Measurements from ENCODE around the gene OR2L2. TPM values are rescaled to one million over a fixed set of nuclear protein-coding genes. Genes with fewer than 3 reads are reported as not detected.
A peak's percentile ranks its signal among the peaks of the same experiment; 100 is the strongest.

OR2L2 gene
- total and polyA plus RNA-seq, 9 of the 15 experiments (the other 6 are each of a cell fraction or from before 2014, with no cell fraction given) = 0.04 to 0.07 (median 0.05) TPM; not detected in 6

DNA sequence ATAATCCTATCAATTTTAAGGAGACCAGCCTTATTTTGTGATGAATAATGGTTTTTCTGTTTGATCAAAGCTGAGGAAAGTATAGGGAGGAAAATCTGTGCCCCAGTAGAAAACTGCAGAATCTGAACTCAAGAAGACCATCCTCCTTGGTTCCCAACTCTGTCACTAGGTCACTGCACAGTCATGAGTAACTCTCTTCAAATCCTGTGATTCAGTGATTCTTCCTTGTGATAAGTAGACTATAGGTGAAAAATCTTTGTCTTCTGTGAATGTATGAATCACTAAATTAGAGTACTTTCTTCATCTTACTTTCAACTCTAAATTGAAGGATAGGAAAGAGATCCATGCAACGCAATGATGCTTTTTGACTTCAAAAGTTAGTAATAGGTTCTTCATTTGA lies 29.7 kb upstream of the OR2L2 start (continued):
- TF ChIP-seq XRCC5 (IDR thresholded peaks at IDR 0.05; ENCODE audit: low read depth, low read length) = no peak
- TF ChIP-seq ZNF445 (CRISPR knock-in tag; IDR thresholded peaks at IDR 0.05; ENCODE audit: low read depth) = no peak

- H3K9ac ChIP-seq (ENCODE audit: insufficient read depth in 1 of 2, low read depth in 2 of 2, low read length in 2 of 2) = no peak overlapping the region
- H3K9me1 ChIP-seq (ENCODE audit: control insufficient read depth, insufficient read depth, low read length) = no peaks in the 10 kb centered on the region
- ATAC-seq = no peak
- no peak overlapping the region for H3K4me2 ChIP-seq (ENCODE audit: insufficient read depth, low read length)
- H3K4me1 ChIP-seq (replicated peaks in 1 of 2; ENCODE audit: control insufficient read depth in 2 of 2, insufficient read depth in 2 of 2, low read length in 2 of 2) = no peaks in the 10 kb centered on the region
- no peaks in the 10 kb centered on the region for H3K36me3 ChIP-seq (ENCODE audit: control insufficient read depth, insufficient read depth, low read length)
- H3K27ac ChIP-seq (ENCODE audit: extremely low read depth, low read depth, low read length) = no peak overlapping the region
- in situ Hi-C loops (cut with MboI) (no loop called here), intact Hi-C loops (cut with micrococcal nuclease) (no loop called here)
- peaks cover 3% of the 10 kb centered on the region for H3K9me3 ChIP-seq (replicated peaks; ENCODE audit: control insufficient read depth, insufficient read depth, low read depth, low read length)
- H3K4me3 ChIP-seq = no peak overlapping the region
- no peak overlapping the region for H2AFZ ChIP-seq (ENCODE audit: low read depth, low read length)
- WGBS (ENCODE audit: insufficient coverage, low coverage, missing lambda C conversion rate) = 0% methylated on average over 1 of the region's 1 CpG
- no peaks in the 10 kb centered on the region for H4K20me1 ChIP-seq (replicated peaks; ENCODE audit: control insufficient read depth, insufficient read depth, low read length)
- H3K27me3 ChIP-seq (ENCODE audit: control insufficient read depth in 2 of 2, insufficient read depth in 2 of 2, low read length in 2 of 2) = no peaks in the 10 kb centered on the region
- CTCF ChIA-PET (ENCODE audit: low intra/inter-chr PET ratio) = no interaction called here
- no peaks in the 10 kb centered on the region for H3K79me2 ChIP-seq (ENCODE audit: control insufficient read depth, insufficient read depth, low read length)
- POLR2A ChIA-PET = no interaction called here
- no peak for DNase-seq (ENCODE audit: extremely low read depth in 1 of 4, low spot score in 3 of 4)
- no peak for FAIRE-seq
- no TSS peak for BruUV-seq (replicated peaks)
- no peak for TF ChIP-seq GTF2B (IDR thresholded peaks at IDR 0.05; ENCODE audit: extremely low read depth, insufficient read length)
- TF ChIP-seq MEIS2 (IDR thresholded peaks at IDR 0.05; ENCODE audit: partially characterized antibody) = no peak
- peak; percentile 98 for TF ChIP-seq C11orf30 (IDR thresholded peaks at IDR 0.05; ENCODE audit: low read depth)
- TF ChIP-seq, protein P1, sequence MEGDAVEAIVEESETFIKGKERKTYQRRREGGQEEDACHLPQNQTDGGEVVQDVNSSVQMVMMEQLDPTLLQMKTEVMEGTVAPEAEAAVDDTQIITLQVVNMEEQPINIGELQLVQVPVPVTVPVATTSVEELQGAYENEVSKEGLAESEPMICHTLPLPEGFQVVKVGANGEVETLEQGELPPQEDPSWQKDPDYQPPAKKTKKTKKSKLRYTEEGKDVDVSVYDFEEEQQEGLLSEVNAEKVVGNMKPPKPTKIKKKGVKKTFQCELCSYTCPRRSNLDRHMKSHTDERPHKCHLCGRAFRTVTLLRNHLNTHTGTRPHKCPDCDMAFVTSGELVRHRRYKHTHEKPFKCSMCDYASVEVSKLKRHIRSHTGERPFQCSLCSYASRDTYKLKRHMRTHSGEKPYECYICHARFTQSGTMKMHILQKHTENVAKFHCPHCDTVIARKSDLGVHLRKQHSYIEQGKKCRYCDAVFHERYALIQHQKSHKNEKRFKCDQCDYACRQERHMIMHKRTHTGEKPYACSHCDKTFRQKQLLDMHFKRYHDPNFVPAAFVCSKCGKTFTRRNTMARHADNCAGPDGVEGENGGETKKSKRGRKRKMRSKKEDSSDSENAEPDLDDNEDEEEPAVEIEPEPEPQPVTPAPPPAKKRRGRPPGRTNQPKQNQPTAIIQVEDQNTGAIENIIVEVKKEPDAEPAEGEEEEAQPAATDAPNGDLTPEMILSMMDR (IDR thresholded peaks at IDR 0.05 in 2 of 3, conservative IDR thresholded peaks at IDR 0.05 in 1 of 3; ENCODE audit: insufficient read depth in 2 of 3, low read depth in 1 of 3, low read length in 3 of 3) = no peak
- peak; percentile 100 for TF ChIP-seq MAFF (IDR thresholded peaks at IDR 0.05; ENCODE audit: low read length)
- peak; percentile 99 for TF ChIP-seq MAFG (tag; conservative IDR thresholded peaks at IDR 0.05)
- TF ChIP-seq MAFK (IDR thresholded peaks at IDR 0.05; ENCODE audit: low read length) = peak; percentile 100
- TF ChIP-seq BACH1 (tag; IDR thresholded peaks at IDR 0.05) = peak; percentile 44; the same call in 1 of the 2 replicates
- TF ChIP-seq ZNF316 (IDR thresholded peaks at IDR 0.05) = peak; percentile 99
- no peak for TF ChIP-seq SMC3 (conservative IDR thresholded peaks at IDR 0.05; ENCODE audit: insufficient read depth, low read depth, low read length)
- TF ChIP-seq SMARCC2 (IDR thresholded peaks at IDR 0.05; ENCODE audit: low read depth) = no peak
- TF ChIP-seq ZBTB1 (CRISPR knock-in tag; IDR thresholded peaks at IDR 0.05; ENCODE audit: borderline replicate concordance, low read depth) = no peak
- no peak for TF ChIP-seq U2AF2 (optimal IDR thresholded peaks at IDR 0.05; ENCODE audit: low read depth, low read length)
- no peak for TF ChIP-seq HNRNPH1 (optimal IDR thresholded peaks at IDR 0.05; ENCODE audit: low read depth, low read length)
- TF ChIP-seq, protein P2, sequence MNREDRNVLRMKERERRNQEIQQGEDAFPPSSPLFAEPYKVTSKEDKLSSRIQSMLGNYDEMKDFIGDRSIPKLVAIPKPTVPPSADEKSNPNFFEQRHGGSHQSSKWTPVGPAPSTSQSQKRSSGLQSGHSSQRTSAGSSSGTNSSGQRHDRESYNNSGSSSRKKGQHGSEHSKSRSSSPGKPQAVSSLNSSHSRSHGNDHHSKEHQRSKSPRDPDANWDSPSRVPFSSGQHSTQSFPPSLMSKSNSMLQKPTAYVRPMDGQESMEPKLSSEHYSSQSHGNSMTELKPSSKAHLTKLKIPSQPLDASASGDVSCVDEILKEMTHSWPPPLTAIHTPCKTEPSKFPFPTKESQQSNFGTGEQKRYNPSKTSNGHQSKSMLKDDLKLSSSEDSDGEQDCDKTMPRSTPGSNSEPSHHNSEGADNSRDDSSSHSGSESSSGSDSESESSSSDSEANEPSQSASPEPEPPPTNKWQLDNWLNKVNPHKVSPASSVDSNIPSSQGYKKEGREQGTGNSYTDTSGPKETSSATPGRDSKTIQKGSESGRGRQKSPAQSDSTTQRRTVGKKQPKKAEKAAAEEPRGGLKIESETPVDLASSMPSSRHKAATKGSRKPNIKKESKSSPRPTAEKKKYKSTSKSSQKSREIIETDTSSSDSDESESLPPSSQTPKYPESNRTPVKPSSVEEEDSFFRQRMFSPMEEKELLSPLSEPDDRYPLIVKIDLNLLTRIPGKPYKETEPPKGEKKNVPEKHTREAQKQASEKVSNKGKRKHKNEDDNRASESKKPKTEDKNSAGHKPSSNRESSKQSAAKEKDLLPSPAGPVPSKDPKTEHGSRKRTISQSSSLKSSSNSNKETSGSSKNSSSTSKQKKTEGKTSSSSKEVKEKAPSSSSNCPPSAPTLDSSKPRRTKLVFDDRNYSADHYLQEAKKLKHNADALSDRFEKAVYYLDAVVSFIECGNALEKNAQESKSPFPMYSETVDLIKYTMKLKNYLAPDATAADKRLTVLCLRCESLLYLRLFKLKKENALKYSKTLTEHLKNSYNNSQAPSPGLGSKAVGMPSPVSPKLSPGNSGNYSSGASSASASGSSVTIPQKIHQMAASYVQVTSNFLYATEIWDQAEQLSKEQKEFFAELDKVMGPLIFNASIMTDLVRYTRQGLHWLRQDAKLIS (CRISPR knock-in tag; IDR thresholded peaks at IDR 0.05) = no peak
- no peak for TF ChIP-seq TRIM28 (IDR thresholded peaks at IDR 0.05)
These were observed 22.1 kb upstream of the OR2L2 start for GRCh38 chr1:248007778-248008177.

All from K562 (cell line).